ENCODE measurements around the gene FOXO4.

- no peak for TF ChIP-seq EZH2 (IDR thresholded peaks at IDR 0.05; ENCODE audit: insufficient read depth, low read length)
- TF ChIP-seq, protein P1, sequence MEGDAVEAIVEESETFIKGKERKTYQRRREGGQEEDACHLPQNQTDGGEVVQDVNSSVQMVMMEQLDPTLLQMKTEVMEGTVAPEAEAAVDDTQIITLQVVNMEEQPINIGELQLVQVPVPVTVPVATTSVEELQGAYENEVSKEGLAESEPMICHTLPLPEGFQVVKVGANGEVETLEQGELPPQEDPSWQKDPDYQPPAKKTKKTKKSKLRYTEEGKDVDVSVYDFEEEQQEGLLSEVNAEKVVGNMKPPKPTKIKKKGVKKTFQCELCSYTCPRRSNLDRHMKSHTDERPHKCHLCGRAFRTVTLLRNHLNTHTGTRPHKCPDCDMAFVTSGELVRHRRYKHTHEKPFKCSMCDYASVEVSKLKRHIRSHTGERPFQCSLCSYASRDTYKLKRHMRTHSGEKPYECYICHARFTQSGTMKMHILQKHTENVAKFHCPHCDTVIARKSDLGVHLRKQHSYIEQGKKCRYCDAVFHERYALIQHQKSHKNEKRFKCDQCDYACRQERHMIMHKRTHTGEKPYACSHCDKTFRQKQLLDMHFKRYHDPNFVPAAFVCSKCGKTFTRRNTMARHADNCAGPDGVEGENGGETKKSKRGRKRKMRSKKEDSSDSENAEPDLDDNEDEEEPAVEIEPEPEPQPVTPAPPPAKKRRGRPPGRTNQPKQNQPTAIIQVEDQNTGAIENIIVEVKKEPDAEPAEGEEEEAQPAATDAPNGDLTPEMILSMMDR (IDR thresholded peaks at IDR 0.05; ENCODE audit: insufficient read depth, low read depth, low read length): no peak
These were observed 3.4 kb downstream of the FOXO4 start for GRCh38 chrX:71098951-71099506.
